GM12864 (cell line): ENCODE data around the gene F2RL2.

Source experiments
- DNase-seq: peaks from one replicate; pipeline ENCODE4 v3.0.0-alpha.2; 2011; ENCODE audit warnings: low read depth
- H3K4me3 ChIP-seq: 2 replicates; pipeline ENCODE4 v1.5.1; 2011; ENCODE audit warnings: mild to moderate bottlenecking, low read depth, low read length, control low read depth
- CTCF ChIP-seq: IDR thresholded peaks from 2 replicates; pipeline ENCODE4 v1.5.1; 2011; ENCODE audit warnings: low read depth, mild to moderate bottlenecking, moderate library complexity, low read length, control low read depth, inconsistent platforms; ENCODE audit errors: missing control alignments

Gene F2RL2

GRCh38 chr5:76579166-76579937 is 43.9 kb downstream of the F2RL2 start:
- H3K4me3 ChIP-seq, result no peak overlapping the region
- DNase-seq, result no peak
- TF ChIP-seq CTCF, result no peak

DNA sequence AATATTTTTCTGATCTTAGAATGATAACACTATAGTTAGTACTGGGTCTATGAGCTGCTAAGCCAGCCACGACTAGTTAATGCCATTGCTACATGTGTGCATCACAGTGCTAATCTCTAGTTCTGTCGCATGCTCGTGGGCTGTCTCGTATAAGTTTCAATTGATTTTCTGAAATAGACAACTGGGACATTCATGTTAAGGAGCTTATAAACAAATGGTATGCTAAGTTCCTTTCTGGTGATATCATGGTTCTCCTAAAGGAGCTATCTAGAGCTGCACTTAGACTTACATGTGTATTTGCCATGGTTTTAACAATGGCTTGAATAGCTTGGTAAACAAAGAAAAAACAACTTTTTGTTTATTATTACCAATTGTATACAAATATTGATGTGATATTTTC is 46.2 kb downstream of the F2RL2 start:
- TF ChIP-seq CTCF, result no peak
- no peak overlapping the region for H3K4me3 ChIP-seq

DNA sequence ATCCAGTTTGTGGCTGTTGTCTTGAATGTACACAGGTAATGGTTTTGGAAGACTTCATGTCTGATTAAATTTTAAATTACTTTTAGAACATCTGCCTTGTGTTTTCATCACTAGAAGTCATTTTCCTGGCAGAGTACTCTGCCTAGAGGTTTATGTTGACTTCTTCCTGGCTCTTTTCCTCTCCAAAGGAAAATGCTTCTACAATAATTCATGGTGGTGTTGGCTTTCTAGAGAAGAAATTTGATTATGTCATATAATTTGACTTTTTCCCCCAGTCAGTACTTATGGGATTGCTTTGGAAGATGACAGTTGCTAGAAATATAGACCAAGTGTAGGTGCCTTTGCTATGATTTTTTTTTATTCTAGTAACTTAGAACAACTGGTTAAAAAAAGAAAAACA is 46.8 kb downstream of the F2RL2 start:
- TF ChIP-seq CTCF, result no peak
- no peak for DNase-seq
- no peak overlapping the region for H3K4me3 ChIP-seq

More for the DNA sequence above, 46.2 kb downstream of the F2RL2 start:
- DNase-seq, result no peak

DNA sequence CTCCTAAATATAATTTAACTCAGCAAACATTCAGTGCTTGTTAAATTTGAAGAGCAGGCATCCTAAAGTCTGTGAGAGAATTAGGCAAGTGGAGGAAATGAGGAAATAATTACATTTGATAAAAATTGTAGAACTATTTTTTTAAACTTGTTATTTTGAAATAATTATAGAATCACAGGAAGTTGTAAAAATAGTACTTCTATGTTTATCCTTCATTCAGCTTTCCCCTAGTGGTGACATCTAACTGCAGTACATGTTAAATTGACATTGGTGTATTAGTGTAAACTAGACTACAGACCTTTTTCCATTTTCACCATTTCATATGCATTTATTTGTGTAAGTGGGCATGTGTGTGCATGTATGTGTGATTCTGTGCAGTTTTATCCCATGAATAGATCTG is 51.6 kb downstream of the F2RL2 start:
- no peak for DNase-seq
- H3K4me3 ChIP-seq, result no peak overlapping the region
- TF ChIP-seq CTCF, result peak; percentile 18

GRCh38 chr5:76570153-76570552 is 53.0 kb downstream of the F2RL2 start:
- DNase-seq, result no peak
- no peak overlapping the region for H3K4me3 ChIP-seq
- TF ChIP-seq CTCF, result no peak
